Measurements from ENCODE around the gene CROCC.

DNA sequence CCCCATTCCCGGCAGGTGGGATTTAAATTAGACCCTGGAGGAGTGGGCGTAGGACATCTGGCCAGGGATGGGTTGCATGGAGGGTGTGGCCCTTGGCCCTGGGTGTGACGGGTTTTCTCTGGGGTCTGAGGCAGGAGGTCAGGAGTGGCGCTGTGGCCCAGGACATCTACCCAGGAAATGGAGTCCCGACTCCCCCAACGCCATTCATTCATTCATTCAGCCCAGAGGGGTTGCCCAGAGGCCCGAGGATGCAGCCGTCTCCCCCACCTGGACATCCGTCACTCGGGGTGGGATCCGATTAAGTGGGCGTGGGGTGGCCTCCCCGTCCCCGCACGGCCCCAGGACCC is 89.3 kb downstream of the CROCC start:
- TF ChIP-seq, protein P1, sequence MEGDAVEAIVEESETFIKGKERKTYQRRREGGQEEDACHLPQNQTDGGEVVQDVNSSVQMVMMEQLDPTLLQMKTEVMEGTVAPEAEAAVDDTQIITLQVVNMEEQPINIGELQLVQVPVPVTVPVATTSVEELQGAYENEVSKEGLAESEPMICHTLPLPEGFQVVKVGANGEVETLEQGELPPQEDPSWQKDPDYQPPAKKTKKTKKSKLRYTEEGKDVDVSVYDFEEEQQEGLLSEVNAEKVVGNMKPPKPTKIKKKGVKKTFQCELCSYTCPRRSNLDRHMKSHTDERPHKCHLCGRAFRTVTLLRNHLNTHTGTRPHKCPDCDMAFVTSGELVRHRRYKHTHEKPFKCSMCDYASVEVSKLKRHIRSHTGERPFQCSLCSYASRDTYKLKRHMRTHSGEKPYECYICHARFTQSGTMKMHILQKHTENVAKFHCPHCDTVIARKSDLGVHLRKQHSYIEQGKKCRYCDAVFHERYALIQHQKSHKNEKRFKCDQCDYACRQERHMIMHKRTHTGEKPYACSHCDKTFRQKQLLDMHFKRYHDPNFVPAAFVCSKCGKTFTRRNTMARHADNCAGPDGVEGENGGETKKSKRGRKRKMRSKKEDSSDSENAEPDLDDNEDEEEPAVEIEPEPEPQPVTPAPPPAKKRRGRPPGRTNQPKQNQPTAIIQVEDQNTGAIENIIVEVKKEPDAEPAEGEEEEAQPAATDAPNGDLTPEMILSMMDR (IDR thresholded peaks at IDR 0.05), result no peak
- TF ChIP-seq POLR2A (IDR thresholded peaks at IDR 0.05) (no peak), POLR2AphosphoS5 (IDR thresholded peaks at IDR 0.05) (no peak)
